Measurements from ENCODE around the gene EIF4ENIF1.
"Not testable (repeated sequence)": the region's sequence is repeated elsewhere in the genome, so short reads cannot be mapped to it uniquely, and the experiment has no call there.

Gene EIF4ENIF1

DNA sequence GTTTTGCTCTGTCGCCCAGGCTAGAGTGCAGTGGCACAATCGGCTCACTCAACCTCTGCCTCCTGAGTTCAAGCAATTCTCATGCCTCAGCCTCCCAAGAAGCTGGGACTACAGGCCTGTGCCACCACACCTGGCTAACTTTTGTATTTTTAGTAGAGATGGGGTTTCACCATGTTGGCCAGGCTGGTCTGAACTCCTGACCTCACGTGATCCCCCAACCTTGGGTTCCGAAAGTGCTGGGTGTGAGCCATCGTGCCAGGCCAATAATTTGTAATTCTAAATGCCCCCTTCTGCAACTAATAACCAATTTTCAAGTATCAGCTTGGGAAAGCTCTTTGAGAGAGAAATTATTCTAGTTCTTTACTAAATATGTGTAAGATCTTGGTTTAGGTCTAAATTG lies 3.7 kb upstream of the EIF4ENIF1 start:
- DNase-seq: not testable (repeated sequence)

GRCh38 chr22:31492151-31492550 lies 2.5 kb upstream of the EIF4ENIF1 start:
- DNase-seq: no peak

- DNase-seq: no peak
Measured at GRCh38 chr22:31491218-31491962, 1.7 kb upstream of the EIF4ENIF1 start.

DNA sequence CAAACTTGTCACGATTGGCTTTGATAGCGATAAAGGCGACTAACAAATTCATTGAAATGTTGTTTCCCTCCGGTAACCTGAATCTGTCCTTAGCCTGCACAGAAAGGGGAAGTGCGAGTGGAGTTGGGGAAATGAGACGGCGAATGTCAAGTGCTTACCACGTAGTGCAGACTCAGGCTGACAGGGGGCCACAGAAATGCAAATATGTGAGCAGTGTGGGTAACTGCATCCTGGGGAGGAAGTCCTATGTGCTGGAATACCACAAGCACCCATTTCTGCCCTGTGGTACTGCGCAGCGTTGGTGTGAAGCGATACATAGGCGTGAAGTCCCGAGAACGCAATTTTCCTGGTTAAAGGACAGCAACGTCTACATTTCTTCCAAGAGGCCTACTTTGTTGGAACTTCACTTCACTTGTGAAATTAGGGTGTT lies 869 bp upstream of the EIF4ENIF1 start:
- peak; percentile 22 for DNase-seq

GRCh38 chr22:31488988-31489617 lies 539 bp downstream of the EIF4ENIF1 start:
- no peak for DNase-seq

DNA sequence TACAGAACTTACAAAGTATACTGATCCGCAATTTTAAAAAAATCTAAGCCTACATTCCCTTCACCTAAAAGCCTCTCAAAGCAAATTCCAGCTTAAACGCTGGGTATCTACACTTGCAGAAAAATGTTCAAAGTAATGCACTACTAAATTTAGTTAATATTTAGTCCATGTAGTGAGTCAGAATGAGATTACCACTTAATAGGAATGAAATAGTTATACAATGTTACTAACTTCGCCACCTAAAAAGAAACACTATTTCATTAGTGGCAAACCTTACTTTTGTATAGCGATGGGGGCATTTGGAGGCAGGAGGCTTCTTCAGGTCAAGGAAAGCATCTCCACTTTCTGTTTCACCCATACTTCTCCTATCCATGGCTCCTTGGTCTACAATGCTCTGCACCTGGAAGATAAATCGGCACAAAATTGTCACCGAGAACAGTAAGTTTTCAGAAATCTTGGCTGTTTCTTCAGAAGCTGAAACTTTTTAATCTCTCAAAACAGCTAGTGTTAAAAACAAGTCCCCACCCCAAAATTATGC lies 1.2 kb downstream of the EIF4ENIF1 start:
- DNase-seq: no peak

DNA sequence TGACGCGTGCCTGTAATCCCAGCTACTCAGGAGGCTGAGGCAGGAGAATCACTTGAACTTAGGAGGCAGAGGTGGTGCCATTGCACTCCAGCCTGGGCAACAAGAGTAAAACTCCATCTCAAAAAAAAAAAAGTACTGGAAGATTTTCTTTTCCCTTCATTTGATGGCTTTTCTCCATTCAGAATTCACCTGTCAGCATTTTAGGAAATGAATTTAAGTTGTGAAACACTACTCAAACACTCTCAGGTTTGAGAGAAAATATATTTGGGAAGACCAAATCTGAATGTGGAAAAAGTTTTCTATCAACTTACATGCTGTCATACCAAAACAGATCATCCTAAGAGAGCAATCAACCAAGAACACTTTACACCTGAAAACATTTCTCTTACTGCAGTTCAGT lies 2.7 kb downstream of the EIF4ENIF1 start:
- DNase-seq: no peak

- not testable (repeated sequence) for DNase-seq
Measured at GRCh38 chr22:31486369-31486768, 3.3 kb downstream of the EIF4ENIF1 start.

DNA sequence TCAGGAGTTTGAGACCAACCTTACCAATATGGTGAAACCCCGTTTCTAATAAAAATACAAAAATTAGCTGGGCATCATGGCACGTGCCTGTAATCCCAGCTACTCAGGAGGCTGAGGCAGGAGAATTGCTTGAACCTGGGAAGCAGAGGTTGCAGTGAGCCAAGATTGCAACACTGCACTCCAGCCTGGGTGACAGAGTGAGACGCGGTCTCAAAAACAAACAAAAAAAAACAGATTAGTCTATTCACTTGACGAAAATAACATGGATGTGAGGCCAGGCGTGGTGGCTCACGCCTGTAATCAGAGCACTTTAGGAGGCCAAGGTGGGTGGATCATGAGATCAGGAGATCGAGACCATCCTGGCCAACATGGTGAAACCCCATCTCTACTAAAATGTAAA lies 7.2 kb downstream of the EIF4ENIF1 start:
- not testable (repeated sequence) for DNase-seq

GRCh38 chr22:31481129-31481528 lies 8.5 kb downstream of the EIF4ENIF1 start:
- DNase-seq: no peak

DNA sequence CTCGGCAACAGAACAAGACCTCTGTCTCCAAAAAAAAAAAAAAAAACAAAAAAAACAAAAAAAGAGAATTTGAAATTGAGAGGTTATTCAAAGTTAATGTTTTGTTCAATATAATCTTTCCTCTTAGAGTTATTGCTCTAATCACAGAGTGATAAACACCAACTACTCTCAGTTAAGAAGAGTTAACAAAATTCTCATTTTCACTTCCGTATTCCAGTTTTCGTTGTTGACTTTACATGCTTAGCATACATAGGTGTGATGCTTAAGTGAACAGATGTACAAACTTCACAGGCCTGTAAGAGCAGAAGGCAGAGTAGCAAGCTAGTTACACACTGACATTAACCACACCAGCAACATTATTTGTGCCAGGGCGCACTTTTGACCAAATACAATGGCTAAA lies 12.3 kb downstream of the EIF4ENIF1 start:
- DNase-seq: no peak

GRCh38 chr22:31475800-31476199 lies 13.8 kb downstream of the EIF4ENIF1 start:
- DNase-seq: no peak

GRCh38 chr22:31474743-31475142 lies 14.9 kb downstream of the EIF4ENIF1 start:
- DNase-seq: no peak

GRCh38 chr22:31465307-31465706 lies 24.3 kb downstream of the EIF4ENIF1 start:
- no peak for DNase-seq

DNA sequence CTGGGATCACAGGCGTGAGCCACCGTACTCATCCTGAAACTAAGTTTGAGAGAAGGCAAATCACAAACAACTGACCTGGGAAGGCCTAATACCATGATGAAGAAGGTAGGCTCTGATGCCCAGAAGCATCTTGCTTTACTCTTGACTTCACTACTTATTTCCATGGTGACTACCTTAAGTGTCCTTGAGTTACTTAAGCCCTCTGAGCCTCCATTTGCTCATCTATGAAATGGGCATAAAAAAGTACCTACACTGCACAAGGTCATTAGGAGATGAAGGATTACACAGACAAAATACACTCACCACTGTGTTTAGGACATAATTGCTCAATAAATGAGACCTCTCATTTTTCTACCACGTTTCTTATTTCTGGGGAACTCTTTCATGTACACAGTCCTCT lies 27.9 kb downstream of the EIF4ENIF1 start:
- DNase-seq: no peak

DNA sequence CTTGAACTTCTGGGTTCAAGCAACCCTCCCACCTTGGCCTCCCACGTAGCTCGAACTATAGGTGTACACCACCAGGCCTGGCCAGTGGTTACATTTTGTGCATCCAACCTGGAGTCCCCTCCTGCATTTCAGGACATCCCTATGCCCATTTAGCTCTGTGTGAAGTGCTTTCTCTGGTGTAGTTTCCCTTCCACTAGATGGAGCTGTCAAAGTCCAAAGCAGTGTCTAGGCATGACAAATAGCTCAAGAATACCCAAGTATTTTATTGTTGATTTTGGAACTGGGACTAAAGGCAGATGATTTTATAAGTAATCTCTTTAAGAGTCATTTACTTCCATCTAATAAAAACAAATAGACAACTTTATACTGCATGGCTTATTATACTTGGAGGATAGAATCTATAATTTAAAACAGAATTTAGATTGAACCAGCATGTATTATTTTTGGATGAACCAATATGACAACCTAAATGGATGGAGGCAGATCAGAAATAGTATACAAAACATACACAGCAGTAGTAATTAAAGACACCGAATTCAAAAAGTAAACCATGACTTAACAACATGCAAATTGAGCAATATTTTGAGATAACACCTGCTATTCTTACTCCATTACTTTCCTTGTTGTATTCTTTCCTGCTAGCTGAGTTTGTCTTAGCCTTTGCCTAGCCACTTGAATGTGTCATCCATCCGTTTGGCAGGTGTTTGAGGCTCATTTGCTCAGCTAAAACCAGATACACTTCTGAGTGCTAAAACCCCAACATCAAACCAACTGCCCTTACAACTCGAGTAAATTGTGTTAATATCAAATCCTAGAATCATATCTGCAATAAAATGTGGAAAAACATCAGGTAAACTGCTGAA lies 37.7 kb downstream of the EIF4ENIF1 start:
- no peak for DNase-seq

- DNase-seq: no peak
Measured at GRCh38 chr22:31449506-31449905, 40.1 kb downstream of the EIF4ENIF1 start.

DNA sequence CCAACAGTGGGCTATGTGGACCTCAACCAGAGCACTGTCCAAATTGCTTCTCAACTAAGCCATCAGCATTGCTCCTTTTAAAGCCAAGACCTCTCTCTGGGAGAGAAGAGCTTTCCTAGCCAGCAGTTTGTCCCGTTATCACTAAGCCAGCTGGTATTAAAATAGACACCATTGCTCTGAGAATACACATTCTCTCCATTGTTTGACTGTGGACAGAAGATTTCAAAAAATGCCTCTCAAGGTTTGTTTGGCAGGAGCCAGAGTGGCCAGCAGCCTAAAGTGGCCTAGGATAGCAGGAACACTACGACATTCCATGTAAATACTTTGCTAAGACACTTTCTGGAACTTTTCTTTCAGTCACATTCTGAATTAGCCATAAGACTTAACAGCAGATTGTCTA lies 41.3 kb downstream of the EIF4ENIF1 start:
- DNase-seq: no peak

- no peak for DNase-seq
Measured at GRCh38 chr22:31447337-31447736, 42.3 kb downstream of the EIF4ENIF1 start.

DNA sequence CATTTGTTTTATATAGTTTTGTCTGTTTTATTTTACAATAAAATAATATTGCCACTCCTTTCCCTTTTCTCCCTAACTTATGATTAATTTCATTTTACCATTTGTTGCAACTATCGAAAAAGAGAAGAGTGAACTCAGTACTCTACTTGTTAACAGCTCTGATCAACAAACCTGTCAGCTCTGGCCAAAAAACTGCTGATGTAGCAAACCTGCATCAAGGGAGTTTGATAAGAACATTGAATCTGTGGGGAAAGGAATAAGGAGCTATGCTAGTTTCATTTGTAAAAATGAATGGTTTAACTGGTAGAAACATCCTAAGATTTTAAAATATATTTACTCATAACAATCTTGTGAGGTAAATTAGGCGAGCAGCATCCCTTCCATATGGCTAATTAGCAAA lies 42.9 kb downstream of the EIF4ENIF1 start:
- no peak for DNase-seq

DNA sequence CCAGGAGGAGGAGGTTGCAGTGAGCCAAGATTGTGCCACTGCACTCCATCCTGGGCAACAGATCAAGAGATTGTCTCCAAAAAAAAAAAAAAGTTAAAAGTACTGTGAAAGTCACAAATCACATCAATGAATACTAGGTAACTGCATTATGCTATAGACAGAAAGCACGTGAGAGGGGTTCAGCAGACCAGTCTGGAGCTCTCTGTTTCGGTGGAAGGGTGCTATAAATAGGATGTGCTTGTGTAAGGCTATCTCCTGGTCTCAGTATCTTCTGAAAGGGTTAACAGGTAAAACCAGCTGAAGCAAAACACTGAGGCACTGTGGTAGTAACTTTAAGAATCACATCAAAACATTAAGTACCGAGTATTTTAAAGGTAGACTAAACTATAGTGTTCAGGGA lies 43.4 kb downstream of the EIF4ENIF1 start:
- no peak for DNase-seq

DNA sequence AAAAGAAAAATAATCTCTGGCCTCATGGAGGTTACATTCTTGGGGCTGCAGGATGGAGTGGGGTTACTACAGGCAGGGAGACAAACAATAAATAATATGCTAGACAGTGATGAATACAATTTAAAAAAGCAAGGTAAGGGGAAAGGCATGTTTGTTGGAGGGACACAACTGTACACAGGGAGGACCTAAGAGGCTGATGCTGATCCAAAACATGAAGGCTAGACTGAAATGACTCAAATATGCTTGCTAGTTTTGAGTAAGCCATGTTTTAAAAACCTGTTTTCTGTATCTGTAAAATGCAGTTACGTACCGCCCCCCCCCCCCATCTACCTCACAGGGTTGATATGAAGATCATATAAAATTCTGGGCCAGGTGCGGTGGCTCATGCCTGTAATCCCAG lies 44.0 kb downstream of the EIF4ENIF1 start:
- DNase-seq: no peak

- no peak for DNase-seq
Measured at GRCh38 chr22:31443516-31443915, 46.1 kb downstream of the EIF4ENIF1 start.

Data from activated CD4-positive, alpha-beta T cell treated with anti-CD3 and anti-CD28 coated beads for 1 hour (primary cell).